OCI-LY7 (cell line): ENCODE measurements around the gene CIAO2B. TPM values are rescaled to one million over a fixed set of nuclear protein-coding genes. Genes with fewer than 3 reads are reported as not detected.
"Not testable (repeated sequence)": the region's sequence is repeated elsewhere in the genome, so short reads cannot be mapped to it uniquely, and the experiment has no call there.

ENCODE experiments used
- BruUV-seq: library from RNA; stranded (reverse); fragments of 400-500 nt; replicated peaks from 2 replicates; lab custom pipeline; 2021; lab: Mats Ljungman, UMichigan
- CTCF ChIA-PET: fragments of 300-600 bp; sonication (Branson Sonifier 250); formaldehyde crosslinking; loops from one replicate; lab custom pipeline; 2022; ENCODE audit warnings: antibody characterized with exemption; ENCODE audit not compliant: unreplicated experiment; lab: Charles Lee
- POLR2A ChIA-PET: fragments of 300-600 bp; sonication (Branson Sonifier 250); formaldehyde crosslinking; loops from one replicate; lab custom pipeline; 2022; ENCODE audit warnings: antibody characterized with exemption; lab: Charles Lee
- DNase-seq: peaks from one replicate; pipeline ENCODE4 v3.0.0-alpha.2; 2015; ENCODE audit warnings: low spot score
- H2AFZ ChIP-seq: fragments of 200-600 bp; sonication (generic), shearing (Covaris generic); 2 replicates; pipeline ENCODE4 v1.6.1; 2014; ENCODE audit warnings: mild to moderate bottlenecking, antibody characterized with exemption, low read length, moderate library complexity
- H3K27ac ChIP-seq: fragments of 200-600 bp; sonication (generic); 2 replicates; pipeline ENCODE4 v1.5.1; 2014; ENCODE audit warnings: mixed run types, low read depth, mild to moderate bottlenecking, moderate library complexity, low read length, inconsistent platforms; ENCODE audit not compliant: poor library complexity, severe bottlenecking
- H3K36me3 ChIP-seq: fragments of 200-600 bp; sonication (generic); 2 replicates; pipeline ENCODE4 v1.6.1; 2014; ENCODE audit warnings: mild to moderate bottlenecking, antibody characterized with exemption, low read length, moderate library complexity, mixed read lengths; ENCODE audit not compliant: insufficient read depth
- H3K4me1 ChIP-seq: fragments of 200-600 bp; sonication (generic); 2 replicates; pipeline ENCODE4 v1.5.1; 2014; ENCODE audit warnings: mild to moderate bottlenecking, low read length; ENCODE audit not compliant: insufficient read depth, poor library complexity, severe bottlenecking
- H3K4me2 ChIP-seq: fragments of 200-600 bp; sonication (generic); 2 replicates; pipeline ENCODE4 v1.6.1; 2014; ENCODE audit warnings: mild to moderate bottlenecking, low read length
- H3K4me3 ChIP-seq: fragments of 200-600 bp; sonication (generic); 2 replicates; pipeline ENCODE4 v1.5.1; 2014; ENCODE audit warnings: mild to moderate bottlenecking, low read depth, low read length; ENCODE audit not compliant: poor library complexity, severe bottlenecking
- H3K79me2 ChIP-seq: fragments of 200-600 bp; sonication (generic); 2 replicates; pipeline ENCODE4 v1.6.1; 2016; ENCODE audit warnings: low read depth, mild to moderate bottlenecking, low read length, moderate library complexity, mixed read lengths; ENCODE audit not compliant: insufficient read depth
- H3K9me2 ChIP-seq: fragments of 200-600 bp; sonication (generic); 2 replicates; pipeline ENCODE4 v1.6.1; 2016; ENCODE audit warnings: mild to moderate bottlenecking, low read length, mixed read lengths; ENCODE audit not compliant: insufficient read depth
- H3K9me3 ChIP-seq: fragments of 200-600 bp; sonication (generic); 2 replicates; pipeline ENCODE4 v1.6.1; 2014; ENCODE audit warnings: mild to moderate bottlenecking, mixed run types, low read length, mixed read lengths
- H4K20me1 ChIP-seq: fragments of 200-600 bp; sonication (generic); 2 replicates; pipeline ENCODE4 v1.6.1; 2014; ENCODE audit warnings: mild to moderate bottlenecking, antibody characterized with exemption, low read length, moderate library complexity, mixed read lengths; ENCODE audit not compliant: insufficient read depth
- CTCF ChIP-seq: fragments of 200-600 bp; sonication (generic); conservative IDR thresholded peaks from 2 replicates; pipeline ENCODE4 v1.5.1; 2014; ENCODE audit warnings: mild to moderate bottlenecking, antibody characterized with exemption, low read length, moderate library complexity, mixed read lengths
- EZH2phosphoT487 ChIP-seq: fragments of 200-600 bp; sonication (generic); IDR thresholded peaks from 2 replicates; pipeline ENCODE4 v1.6.1; 2018; ENCODE audit warnings: low read depth, borderline replicate concordance, mild to moderate bottlenecking, mixed run types, antibody characterized with exemption, low read length, moderate library complexity, mixed read lengths
- intact Hi-C: fragments of 100-400 bp; cut with micrococcal nuclease; formaldehyde crosslinking; loops from one replicate; pipeline ENCODE4 v1.10.0; 2022; ENCODE audit not compliant: unreplicated experiment
- total RNA-seq, 2 experiments: library from RNA; depleted of rRNA in 1 of 2; stranded (reverse); fragments of >200 nt in 1 of 2; shearing (Covaris generic) in 1 of 2; gene quantifications; 2 replicates each; pipeline ENCODE4 v1.2.3, GENCODE V29; 2014 to 2022

The CIAO2B gene
- total RNA-seq, 2 experiments from 2014 or later: 76.4 to 133 TPM

- Histone ChIP-seq H2AFZ (no peak overlapping the region), H3K27ac (no peak overlapping the region), H3K4me3 (no peak overlapping the region), H3K4me2 (no peak overlapping the region), H3K4me1 (no peaks in the 10 kb centered on the region), H4K20me1 (no peaks in the 10 kb centered on the region), H3K9me2 (no peaks in the 10 kb centered on the region), H3K9me3 (no peaks in the 10 kb centered on the region), H3K36me3 (no peaks in the 10 kb centered on the region), H3K79me2 (no peaks in the 10 kb centered on the region)
- TF ChIP-seq CTCF (no peak), EZH2phosphoT487 (no peak)
- no TSS peak for BruUV-seq
- CTCF ChIA-PET: no interaction called here
- DNase-seq: no peak
- intact Hi-C loops: loop anchor here (1.0 kb wide), 3 partner anchors 125 to 209 kb away; no protein-coding TSS in a partner anchor
- POLR2A ChIA-PET: no interaction called here
Measured at GRCh38 chr16:66976746-66977145, 42.5 kb upstream of the CIAO2B start.

DNA sequence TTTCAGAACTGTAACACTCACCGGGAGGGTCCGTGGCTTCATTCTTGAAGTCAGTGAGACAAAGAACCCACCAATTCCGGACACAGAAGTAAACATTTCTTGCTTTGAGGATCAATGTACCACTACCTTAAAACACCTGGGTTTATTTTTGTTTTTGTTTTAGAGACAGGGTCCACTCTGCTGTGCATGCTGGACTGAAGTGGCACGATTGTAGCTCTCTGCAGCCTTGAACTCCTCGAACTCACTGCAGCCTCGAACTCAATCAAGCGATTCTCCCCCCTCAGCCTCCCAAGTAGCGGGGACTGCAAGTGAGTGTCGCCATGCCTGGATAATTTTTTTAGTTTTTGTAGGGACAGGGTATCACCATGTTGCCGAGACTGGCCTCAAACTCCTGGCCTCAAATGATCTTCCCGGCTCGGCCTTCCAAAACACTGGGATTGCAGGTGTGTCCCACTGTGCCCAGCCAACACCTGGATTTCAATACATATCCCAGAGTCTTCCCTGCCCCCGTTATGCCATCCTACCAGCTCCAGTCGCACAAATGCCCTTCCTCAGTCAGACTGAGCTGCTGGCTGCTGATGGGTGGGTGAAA is 41.2 kb upstream of the CIAO2B start:
- CTCF ChIA-PET: no interaction called here
- H2AFZ ChIP-seq: no peak overlapping the region
- no peaks in the 10 kb centered on the region for H3K79me2 ChIP-seq
- H4K20me1 ChIP-seq: no peaks in the 10 kb centered on the region
- no TSS peak for BruUV-seq
- H3K4me2 ChIP-seq: no peak overlapping the region
- H3K36me3 ChIP-seq: no peaks in the 10 kb centered on the region
- no peak for TF ChIP-seq EZH2phosphoT487
- TF ChIP-seq CTCF: no peak
- H3K4me1 ChIP-seq: no peaks in the 10 kb centered on the region
- H3K4me3 ChIP-seq: no peak overlapping the region
- no peaks in the 10 kb centered on the region for H3K9me3 ChIP-seq
- POLR2A ChIA-PET: interaction anchor here (0.6 to 0.7 kb wide), 2 partner anchors 178 to 207 kb away, joined by 4 to 6 read pairs; no protein-coding TSS in a partner anchor
- no peaks in the 10 kb centered on the region for H3K9me2 ChIP-seq
- no peak overlapping the region for H3K27ac ChIP-seq
- DNase-seq: no peak
- intact Hi-C loops: no loop called here

DNA sequence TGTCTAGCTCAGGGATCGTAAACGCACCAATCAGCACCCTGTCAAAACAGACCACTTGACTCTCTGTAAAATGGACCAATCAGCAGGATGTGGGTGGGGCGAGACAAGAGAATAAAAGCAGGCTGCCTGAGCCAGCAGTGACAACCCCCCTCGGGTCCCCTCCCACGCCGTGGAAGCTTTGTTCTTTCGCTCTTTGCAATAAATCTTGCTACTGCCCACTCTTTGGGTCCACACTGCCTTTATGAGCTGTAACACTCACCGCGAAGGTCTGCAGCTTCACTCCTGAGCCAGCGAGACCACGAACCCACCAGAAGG is 40.7 kb upstream of the CIAO2B start:
- DNase-seq: peak; percentile 23
- H4K20me1 ChIP-seq, CTCF ChIA-PET, H3K4me2 ChIP-seq, H3K9me2 ChIP-seq, H3K27ac ChIP-seq, H3K9me3 ChIP-seq, H3K36me3 ChIP-seq, H2AFZ ChIP-seq, H3K4me3 ChIP-seq, intact Hi-C loops, H3K79me2 ChIP-seq, H3K4me1 ChIP-seq, BruUV-seq: not testable (repeated sequence)
- POLR2A ChIA-PET: interaction anchor here (0.6 kb wide), 1 partner anchor 31 kb away, joined by 3 read pairs; no protein-coding TSS in a partner anchor

DNA sequence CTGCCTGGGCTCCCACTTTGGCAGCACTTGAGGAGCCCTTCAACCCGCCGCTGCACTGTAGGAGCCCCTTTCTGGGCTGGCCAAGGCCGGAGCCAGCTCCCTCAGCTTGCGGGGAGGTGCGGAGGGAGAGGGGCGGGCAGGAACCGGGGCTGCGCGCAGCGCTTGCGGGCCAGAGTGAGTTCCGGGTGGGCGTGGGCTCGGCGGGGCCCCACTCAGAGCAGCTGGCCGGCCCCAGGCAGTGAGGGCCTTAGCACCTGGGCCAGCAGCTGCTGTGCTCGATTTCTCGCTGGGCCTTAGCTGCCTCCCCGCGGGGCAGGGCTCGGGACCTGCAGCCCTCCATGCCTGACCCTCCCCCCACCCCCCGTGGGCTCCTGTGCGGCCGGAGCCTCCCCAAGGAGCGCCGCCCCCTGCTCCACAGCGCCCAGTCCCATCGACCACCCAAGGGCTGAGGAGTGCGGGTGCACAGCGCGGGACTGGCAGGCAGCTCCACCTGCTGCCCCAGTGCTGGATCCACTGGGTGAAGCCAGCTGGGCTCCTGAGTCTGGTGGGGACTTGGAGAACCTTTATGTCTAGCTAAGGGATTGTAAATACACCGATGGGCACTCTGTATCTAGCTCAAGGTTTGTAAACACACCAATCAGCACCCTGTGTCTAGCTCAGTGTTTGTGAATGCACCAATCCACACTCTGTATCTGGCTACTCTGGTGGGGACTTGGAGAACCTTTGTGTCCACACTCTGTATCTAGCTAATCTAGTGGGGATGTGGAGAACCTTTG is 40.1 kb upstream of the CIAO2B start:
- H4K20me1 ChIP-seq, intact Hi-C loops, BruUV-seq, H3K9me2 ChIP-seq, H3K9me3 ChIP-seq, H2AFZ ChIP-seq, H3K36me3 ChIP-seq, H3K4me2 ChIP-seq, DNase-seq, H3K27ac ChIP-seq, H3K79me2 ChIP-seq, H3K4me3 ChIP-seq, H3K4me1 ChIP-seq: not testable (repeated sequence)
- CTCF ChIA-PET: interaction anchor here (0.6 kb wide), 1 partner anchor 222 kb away, joined by 7 read pairs; no protein-coding TSS in a partner anchor
- POLR2A ChIA-PET: interaction anchor here (0.6 kb wide), 1 partner anchor 30 kb away, joined by 3 read pairs; no protein-coding TSS in a partner anchor
